ENCODE measurements around the gene FBXL5. TPM values are rescaled to one million over a fixed set of nuclear protein-coding genes. Genes with fewer than 3 reads are reported as not detected.

Gene FBXL5
- total and polyA plus RNA-seq, 2 donors (not counting 1 experiment from before 2014, with no cell fraction given), result 21.2 to 41.0 TPM

DNA sequence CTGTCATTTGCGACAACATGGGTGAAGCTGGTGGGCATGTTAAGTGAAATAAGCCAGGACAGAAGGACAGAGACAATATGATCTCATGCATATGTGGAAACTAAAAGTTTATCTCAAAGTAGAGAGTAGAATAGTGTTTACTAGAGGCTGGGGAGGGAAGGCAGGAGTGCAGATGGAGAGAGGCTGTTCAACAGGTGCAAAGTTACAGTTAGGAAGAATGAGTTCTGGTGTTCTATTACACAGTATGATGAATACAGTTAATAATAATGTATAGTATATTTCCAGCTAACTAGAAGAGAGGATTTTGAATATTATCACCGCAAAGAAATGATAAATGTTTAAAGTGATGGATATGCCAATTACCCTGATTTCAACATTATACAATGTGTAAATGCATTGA is 69.8 kb downstream of the FBXL5 start:
- H3K27ac Mint-ChIP-seq, result no peak overlapping the region
- H3K9me3 Mint-ChIP-seq (ENCODE audit: insufficient read depth), result no peaks in the 10 kb centered on the region
- Histone ChIP-seq H4K20me1 (ENCODE audit: control insufficient read depth, insufficient read depth, low read length, poor library complexity, severe bottlenecking) (no peaks in the 10 kb centered on the region), H3K27me3 (replicated peaks in 1 of 4; ENCODE audit: control extremely low read depth in 1 of 4, control insufficient read depth in 3 of 4, insufficient read depth in 4 of 4, low read length in 3 of 4) (no peaks in the 10 kb centered on the region), H3K4me2 (replicated peaks; ENCODE audit: low read depth, low read length, poor library complexity, severe bottlenecking) (peak overlapping the region; percentile 51), H3K4me3 (ENCODE audit: control extremely low read depth in 1 of 5, extremely low read depth in 1 of 5, insufficient read depth in 1 of 5, low read depth in 2 of 5, low read length in 4 of 5) (no peak overlapping the region), H2AFZ (ENCODE audit: insufficient read depth, low read depth, low read length, poor library complexity, severe bottlenecking) (no peak overlapping the region), H3K27ac (ENCODE audit: low read length in 2 of 2) (peak overlapping the region in 1 of 2 donors; percentile 67), H3K9ac (ENCODE audit: low read length) (no peak overlapping the region), H3K36me3 (replicated peaks in 1 of 2; ENCODE audit: control extremely low read depth in 1 of 2, control insufficient read depth in 1 of 2, extremely low read depth in 1 of 2, insufficient read depth in 2 of 2, low read length in 1 of 2) (no peaks in the 10 kb centered on the region), H3K9me3 (ENCODE audit: control extremely low read depth in 1 of 3, control insufficient read depth in 2 of 3, insufficient read depth in 1 of 3, low read length in 2 of 3) (no peaks in the 10 kb centered on the region), H3K4me1 (ENCODE audit: control insufficient read depth in 2 of 2, insufficient read depth in 2 of 2, low read length in 2 of 2) (peaks cover 10 to 21% of the 10 kb centered on the region in 2 donors), H3K79me2 (ENCODE audit: control insufficient read depth, insufficient read depth, low read length) (no peaks in the 10 kb centered on the region)
- DNase-seq (no peak), ATAC-seq (ENCODE audit: low read depth) (no peak)
- TF ChIP-seq EZH2 (IDR thresholded peaks at IDR 0.05; ENCODE audit: borderline replicate concordance, insufficient read depth, low read depth, low read length, poor library complexity, severe bottlenecking) (no peak), CTCF (IDR thresholded peaks at IDR 0.05) (no peak)
- H3K27me3 Mint-ChIP-seq, result no peaks in the 10 kb centered on the region
- no CpG with 5 or more reads among the region's 2 CpGs for WGBS (ENCODE audit: insufficient coverage)
- peaks cover 25% of the 10 kb centered on the region for H3K4me1 Mint-ChIP-seq
- ChIA-PET CTCF (no interaction called here), POLR2A (no interaction called here)
- intact Hi-C loops (cut with micrococcal nuclease), result no loop called here
- H3K4me3 Mint-ChIP-seq, result no peak overlapping the region

DNA sequence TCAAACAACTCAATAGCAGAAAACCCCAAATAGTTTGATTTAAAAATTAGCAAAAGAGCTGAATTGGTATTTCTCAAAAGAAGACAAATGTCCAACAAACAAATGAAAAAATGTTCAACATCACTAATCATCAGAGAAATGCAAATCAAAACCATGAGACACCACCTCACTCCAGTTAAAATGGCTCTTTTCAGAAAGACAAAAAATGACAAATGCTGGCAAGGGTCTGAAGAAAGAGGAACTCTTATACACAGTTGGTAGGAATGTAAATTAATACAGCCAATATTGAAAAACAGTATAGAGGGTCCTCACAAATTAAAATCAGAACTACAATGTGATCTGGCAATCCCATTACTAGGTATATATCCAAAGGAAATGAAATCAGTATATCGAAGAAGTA is 70.4 kb downstream of the FBXL5 start:
- Histone ChIP-seq H3K9ac (ENCODE audit: low read length) (peak overlapping the region; percentile 20), H3K4me2 (replicated peaks; ENCODE audit: low read depth, low read length, poor library complexity, severe bottlenecking) (peak overlapping the region; percentile 51), H3K4me1 (ENCODE audit: control insufficient read depth in 2 of 2, insufficient read depth in 2 of 2, low read length in 2 of 2) (peaks cover 10 to 21% of the 10 kb centered on the region in 2 donors), H3K79me2 (ENCODE audit: control insufficient read depth, insufficient read depth, low read length) (no peaks in the 10 kb centered on the region), H3K27me3 (replicated peaks in 1 of 4; ENCODE audit: control extremely low read depth in 1 of 4, control insufficient read depth in 3 of 4, insufficient read depth in 4 of 4, low read length in 3 of 4) (no peaks in the 10 kb centered on the region), H3K9me3 (ENCODE audit: control extremely low read depth in 1 of 3, control insufficient read depth in 2 of 3, insufficient read depth in 1 of 3, low read length in 2 of 3) (no peaks in the 10 kb centered on the region), H2AFZ (ENCODE audit: insufficient read depth, low read depth, low read length, poor library complexity, severe bottlenecking) (peak overlapping the region; percentile 18), H3K36me3 (replicated peaks in 1 of 2; ENCODE audit: control extremely low read depth in 1 of 2, control insufficient read depth in 1 of 2, extremely low read depth in 1 of 2, insufficient read depth in 2 of 2, low read length in 1 of 2) (no peaks in the 10 kb centered on the region), H4K20me1 (ENCODE audit: control insufficient read depth, insufficient read depth, low read length, poor library complexity, severe bottlenecking) (no peaks in the 10 kb centered on the region), H3K27ac (ENCODE audit: low read length in 2 of 2) (peak overlapping the region in 1 of 2 donors; percentile 67), H3K4me3 (ENCODE audit: control extremely low read depth in 1 of 5, extremely low read depth in 1 of 5, insufficient read depth in 1 of 5, low read depth in 2 of 5, low read length in 4 of 5) (no peak overlapping the region)
- DNase-seq, result peak; percentile 28
- no CpG with 5 or more reads among the region's 1 CpG for WGBS (ENCODE audit: insufficient coverage)
- TF ChIP-seq CTCF (IDR thresholded peaks at IDR 0.05) (no peak), EZH2 (IDR thresholded peaks at IDR 0.05; ENCODE audit: borderline replicate concordance, insufficient read depth, low read depth, low read length, poor library complexity, severe bottlenecking) (no peak)
- no peaks in the 10 kb centered on the region for H3K9me3 Mint-ChIP-seq (ENCODE audit: insufficient read depth)
- intact Hi-C loops (cut with micrococcal nuclease), result no loop called here
- peak overlapping the region; percentile 20 for H3K4me3 Mint-ChIP-seq
- no peak for ATAC-seq (ENCODE audit: low read depth)
- H3K27ac Mint-ChIP-seq, result no peak overlapping the region
- ChIA-PET CTCF (no interaction called here), POLR2A (no interaction called here)
- no peaks in the 10 kb centered on the region for H3K27me3 Mint-ChIP-seq
- H3K4me1 Mint-ChIP-seq, result peaks cover 25% of the 10 kb centered on the region
